Measurements from ENCODE around the gene SLC12A7.

DNA sequence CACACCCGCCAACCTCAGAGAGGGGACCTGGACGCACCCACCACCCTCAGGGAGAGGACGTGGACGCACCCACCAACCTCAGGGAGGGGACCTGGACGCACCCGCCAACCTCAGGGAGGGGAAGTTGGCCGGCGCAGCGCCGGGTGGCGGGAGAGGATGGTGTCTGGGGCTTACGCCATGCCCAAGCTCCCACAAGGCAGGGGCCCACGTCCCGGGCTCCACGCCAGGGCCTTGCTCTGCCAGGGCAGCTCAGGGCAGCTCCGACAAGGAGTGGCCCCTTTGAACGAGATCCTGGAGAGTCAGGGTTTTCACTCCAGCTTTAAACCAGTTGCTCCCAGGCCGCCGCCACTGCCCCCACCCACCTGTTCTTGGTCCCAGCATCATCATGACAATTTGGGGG is 32.2 kb upstream of the SLC12A7 start:
- TF ChIP-seq, protein P1, sequence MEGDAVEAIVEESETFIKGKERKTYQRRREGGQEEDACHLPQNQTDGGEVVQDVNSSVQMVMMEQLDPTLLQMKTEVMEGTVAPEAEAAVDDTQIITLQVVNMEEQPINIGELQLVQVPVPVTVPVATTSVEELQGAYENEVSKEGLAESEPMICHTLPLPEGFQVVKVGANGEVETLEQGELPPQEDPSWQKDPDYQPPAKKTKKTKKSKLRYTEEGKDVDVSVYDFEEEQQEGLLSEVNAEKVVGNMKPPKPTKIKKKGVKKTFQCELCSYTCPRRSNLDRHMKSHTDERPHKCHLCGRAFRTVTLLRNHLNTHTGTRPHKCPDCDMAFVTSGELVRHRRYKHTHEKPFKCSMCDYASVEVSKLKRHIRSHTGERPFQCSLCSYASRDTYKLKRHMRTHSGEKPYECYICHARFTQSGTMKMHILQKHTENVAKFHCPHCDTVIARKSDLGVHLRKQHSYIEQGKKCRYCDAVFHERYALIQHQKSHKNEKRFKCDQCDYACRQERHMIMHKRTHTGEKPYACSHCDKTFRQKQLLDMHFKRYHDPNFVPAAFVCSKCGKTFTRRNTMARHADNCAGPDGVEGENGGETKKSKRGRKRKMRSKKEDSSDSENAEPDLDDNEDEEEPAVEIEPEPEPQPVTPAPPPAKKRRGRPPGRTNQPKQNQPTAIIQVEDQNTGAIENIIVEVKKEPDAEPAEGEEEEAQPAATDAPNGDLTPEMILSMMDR (IDR thresholded peaks at IDR 0.05) = no peak
- TF ChIP-seq POLR2AphosphoS5 (IDR thresholded peaks at IDR 0.05) (no peak), POLR2A (IDR thresholded peaks at IDR 0.05) (no peak)
